Fibroblast of skin of left biceps (primary cell): ENCODE data around the gene KRAS.

Source experiments
- DNase-seq, 2 experiments: peaks; one replicate each; pipeline ENCODE4 v3.0.0-alpha.2; 2013; ENCODE audit warnings: low read depth in 2 of 2

Gene KRAS

DNA sequence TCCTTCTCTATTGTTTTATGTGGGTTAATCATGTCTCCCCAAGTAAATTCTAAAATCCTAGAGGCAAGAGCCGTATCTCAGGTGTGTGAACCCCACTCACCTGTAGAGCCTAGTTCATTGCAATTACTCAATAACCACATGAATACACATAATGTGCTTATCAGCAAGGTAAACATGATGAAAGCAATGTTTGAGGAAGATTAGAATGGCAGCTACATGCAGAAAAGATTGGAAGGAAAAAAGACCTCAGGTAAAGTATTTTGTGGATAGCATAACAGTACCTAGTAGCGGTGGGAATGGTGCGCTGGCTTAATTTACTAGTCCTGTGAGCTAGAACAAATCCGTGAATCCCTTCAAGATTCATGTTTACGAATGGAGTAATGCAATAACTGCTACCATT is 5.3 kb upstream of the KRAS start:
- DNase-seq, result no peak

DNA sequence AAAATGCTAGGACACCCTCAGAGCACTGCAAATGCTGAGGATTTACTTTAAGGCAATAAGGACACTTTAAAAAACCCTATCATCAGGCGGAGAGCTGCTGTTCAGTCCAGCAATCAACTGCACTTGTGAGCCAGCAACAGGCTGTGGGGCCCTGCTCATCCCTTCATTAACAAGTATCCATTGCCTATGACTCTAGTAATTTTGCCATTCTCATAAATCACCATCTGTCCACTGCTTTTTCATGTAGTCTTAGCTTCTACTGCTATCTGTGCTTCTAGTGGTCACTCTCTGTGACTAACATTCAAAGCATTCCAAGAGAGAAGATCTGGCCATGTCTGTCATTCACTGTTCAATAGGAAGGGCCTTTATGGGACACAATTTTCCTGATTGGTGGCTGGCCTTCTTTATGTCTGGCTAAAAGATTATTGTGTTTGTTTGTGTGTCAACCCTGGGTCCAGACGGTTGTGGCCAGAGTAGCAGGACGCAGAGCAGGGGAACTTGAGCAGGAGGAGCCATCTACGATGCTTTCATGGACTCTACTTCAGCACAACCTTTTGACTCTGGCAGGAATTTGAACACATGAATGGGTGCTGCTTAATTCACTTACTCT is 3.6 kb upstream of the KRAS start:
- DNase-seq, result no peak

DNA sequence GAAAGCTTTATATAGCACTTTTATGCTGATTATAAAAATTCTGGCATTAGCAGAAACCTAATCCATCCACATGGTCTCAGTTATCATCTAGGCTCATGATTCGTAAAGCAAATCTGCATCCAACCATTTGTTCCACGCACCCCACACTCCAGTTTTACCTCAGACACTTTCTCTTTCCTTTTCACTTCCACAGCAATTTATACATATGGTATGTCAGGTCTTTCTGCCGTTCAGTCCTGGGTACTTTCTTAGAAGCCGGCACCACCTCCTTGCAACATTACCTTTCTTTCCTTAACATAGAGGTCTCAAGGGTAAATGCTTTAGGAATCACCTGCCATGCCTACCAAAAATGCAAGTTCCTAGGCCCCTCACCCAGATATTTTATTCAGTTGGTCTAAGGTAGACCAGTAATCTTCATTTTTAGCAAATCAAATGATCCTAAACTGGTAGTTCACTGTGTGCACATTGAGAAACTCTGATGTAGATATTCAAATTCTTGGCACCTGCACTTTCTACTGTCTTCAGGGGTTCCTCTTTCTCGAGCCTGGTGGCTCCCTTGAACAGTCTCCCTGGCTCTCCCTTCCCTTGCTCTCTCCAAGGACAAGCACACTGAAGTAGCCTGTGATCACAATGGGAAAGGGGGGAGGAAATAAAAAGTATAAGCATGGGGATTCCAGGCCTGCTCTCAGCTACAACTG is 2.8 kb upstream of the KRAS start:
- DNase-seq, result no peak

DNA sequence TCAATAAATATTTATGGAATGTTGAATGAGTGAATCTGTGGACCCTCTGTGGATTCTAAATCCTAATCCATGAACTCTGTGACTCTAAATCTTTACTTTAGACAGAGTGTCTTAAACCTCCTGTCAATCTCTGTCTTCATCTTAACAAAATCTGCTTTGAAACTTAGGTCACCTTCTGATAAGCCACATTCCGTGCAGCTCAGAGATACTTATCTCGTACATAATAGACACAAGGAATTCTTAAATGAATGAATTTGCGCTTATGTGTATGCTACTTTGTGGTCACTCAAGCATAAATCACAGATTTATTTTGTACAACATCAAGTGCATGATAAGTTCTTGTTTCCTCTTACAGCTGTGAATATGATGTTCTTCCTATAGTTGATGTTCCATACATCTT is 2.2 kb upstream of the KRAS start:
- no peak for DNase-seq

DNA sequence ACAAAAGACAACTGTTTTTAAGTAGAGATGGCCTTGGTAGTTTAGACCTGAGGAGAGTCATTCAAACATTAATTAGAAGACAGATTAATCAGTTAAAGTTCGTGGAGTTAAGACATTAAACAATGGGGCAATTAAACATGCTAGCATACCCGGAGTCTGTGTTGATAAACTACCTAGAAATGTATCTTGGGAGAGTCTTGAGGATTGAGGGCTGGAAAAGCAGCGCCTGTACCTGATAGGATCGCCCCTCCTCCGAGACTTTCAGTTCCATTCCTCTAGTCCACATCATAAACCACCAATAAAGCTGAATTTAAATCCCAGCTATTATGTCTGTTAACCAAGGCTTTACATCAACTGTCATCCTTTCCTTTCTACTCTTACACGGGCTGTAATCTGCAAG is 1.0 kb upstream of the KRAS start:
- no peak for DNase-seq

DNA sequence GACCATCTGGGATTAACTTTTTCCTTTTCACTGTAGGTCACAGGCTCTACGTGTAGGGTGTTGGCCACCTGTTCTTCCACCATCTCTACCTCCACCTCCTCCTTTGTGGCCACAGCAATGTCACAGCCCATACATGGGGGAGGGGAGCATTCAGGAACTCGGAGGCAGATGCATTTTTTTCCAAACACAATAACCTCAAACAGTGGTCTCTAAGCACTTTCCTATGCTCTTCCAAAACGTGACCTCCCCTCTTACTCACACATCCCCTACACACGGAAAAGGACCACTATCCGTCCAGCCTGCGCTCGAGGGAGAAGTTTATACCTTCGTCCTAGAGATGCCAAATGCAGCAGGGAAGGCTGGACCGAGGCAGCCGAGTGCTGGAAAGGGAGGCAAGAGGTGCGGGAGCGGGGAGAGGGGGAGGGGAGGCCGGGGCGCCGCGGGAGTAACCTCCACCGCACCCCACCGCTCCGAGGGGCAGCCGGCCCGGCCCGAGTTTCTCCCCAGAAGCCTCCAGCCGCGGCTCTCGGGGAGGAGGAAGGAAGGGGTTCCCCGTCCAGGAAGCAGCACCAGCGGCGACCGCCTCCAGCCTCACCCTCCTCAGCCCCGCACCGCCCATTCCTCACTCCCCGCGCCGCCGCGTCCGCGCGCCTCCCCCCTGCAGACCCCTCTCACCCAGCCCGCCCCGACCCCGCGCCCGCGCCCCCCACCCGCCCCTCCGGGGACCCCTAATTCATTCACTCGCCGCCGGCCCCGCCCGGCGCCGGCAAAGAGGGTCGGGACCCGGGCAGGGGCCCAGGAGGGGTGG is 594 bp downstream of the KRAS start:
- no peak for DNase-seq

DNA sequence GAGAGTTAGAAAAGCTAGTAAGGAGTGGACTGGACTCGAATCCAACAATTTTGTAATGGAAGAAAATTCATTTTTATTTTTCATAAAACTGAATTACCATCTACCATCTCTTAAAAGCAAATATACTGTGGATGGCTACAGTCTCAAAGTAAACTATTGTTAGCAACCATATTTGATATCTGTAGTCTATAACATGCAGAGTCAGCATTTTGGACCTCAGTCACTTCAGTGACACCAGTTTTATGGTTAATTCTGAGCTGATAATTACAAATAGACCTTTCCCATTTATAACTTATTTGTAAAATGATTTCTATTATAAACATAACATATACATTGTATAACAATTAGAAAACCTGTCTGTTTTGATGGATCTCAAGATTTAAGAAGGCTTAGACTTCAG is 2.0 kb downstream of the KRAS start:
- no peak for DNase-seq

DNA sequence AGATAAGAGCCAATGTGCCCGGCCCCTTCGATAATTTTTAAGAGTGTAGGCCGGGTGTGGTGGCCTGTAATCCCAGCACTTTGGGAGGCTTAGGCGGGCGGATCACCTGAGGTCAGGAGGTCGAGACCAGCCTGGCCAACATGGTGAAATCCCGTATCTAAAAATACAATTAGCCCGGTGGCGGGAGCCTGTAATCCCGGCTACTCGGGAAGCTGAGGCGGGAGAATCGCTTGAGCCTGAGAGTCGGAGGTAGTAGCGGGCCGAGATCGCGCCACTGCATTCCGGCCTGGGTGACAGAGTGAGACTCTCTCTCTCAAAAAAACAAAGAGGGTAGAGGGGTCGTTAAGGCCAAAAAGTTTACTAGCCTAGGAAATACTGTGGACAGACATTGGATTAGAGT is 2.6 kb downstream of the KRAS start:
- no peak for DNase-seq

DNA sequence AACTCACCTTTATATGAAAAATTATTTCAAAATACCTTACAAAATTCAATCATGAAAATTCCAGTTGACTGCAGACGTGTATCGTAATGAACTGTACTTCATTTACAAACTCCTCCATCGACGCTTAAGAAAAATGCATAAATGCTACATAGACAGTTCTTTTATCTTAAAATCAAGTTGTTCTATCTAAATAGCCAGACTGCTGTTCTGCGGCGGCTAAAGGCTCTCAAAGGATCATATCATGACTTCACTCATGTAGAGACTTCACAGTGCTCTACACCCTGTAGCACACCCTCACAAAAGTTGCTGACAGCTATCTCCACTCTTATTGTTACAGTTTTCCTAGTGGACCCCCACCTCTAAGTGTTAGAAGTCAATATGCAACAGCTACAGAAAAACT is 5.2 kb downstream of the KRAS start:
- DNase-seq, result no peak

DNA sequence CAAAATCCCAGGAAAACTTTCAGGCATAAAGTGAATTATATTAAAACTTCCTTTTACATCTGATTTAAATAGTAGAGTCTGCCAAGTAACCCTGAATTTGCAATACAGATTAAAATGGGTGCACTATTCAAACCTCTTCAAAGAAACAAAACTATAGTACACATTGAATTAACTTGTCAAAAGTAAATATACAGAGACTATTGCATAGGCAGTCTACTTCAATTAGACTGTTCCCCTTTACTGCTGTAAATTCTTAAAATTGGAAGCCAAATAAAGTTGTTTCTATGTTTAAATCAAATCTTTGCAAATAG is 7.1 kb downstream of the KRAS start:
- DNase-seq, result no peak

DNA sequence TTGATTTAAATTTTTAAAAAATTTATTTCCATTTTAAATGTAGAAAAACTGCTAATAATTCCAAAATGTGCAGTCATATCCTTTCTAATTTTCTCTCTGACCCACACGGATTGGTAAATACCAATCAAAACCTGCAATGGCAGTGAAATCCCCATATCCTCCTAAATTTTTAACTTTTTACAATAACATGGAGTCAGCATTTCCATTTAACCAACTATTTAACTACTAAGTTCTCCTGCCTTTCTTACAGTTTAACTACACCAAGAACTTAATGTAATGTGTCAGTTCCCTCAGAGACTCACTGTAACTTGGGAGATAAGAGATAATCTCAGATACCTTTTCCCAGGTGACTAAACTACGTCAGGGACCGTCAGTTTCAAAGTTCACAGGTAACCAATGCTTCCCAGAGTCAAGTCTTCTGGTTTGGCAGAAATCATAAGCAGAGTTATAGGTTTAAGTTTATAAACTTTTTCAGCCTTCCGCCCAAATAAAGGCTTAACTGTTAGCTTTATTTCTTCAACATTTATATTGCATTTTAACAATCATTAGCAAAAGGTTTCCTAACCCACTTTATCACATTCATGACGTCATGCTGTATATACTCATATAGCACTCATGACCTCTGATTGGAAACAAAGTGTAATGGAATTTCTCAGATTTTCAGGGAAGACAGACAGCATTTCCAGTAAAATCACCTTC is 7.6 kb downstream of the KRAS start:
- no peak for DNase-seq

DNA sequence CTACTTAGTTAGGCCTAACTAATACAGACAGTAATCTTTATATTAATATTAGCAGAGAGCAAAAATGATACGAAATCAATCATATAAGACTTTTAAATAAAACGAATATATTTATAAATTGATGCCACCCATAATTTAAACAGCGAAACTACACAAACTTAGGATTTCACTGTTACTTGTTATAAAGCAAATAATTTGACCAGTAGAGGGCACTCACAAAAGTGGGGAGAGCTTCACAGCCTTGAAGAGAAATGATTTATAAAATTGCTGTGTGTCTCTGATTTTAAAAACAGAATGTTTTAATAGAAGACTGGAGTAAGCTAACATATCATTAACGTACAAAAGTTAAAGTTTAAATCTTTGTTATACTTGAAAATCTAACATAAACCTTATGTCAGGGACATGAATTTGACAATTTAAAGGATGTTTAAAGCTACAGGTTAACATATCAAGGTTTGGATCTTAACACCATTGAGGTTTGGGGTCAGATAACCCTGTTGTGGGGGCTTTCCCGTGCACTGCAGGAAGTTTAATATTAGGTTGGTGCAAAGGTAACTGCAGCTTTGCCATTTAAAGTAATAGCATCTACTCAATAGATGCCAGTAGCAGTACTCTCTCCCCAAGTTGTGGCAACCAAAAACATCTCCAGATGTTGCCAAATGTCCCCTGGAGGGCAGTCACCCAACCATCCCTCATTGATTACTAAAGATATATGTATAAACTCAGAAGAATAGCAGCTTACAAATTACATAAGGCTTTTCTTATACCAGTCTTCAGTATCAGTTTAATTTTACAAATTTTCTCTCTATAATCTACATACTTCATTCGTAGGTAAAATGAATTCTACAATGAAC is 9.3 kb downstream of the KRAS start:
- peak; percentile 13 to 29 for DNase-seq

DNA sequence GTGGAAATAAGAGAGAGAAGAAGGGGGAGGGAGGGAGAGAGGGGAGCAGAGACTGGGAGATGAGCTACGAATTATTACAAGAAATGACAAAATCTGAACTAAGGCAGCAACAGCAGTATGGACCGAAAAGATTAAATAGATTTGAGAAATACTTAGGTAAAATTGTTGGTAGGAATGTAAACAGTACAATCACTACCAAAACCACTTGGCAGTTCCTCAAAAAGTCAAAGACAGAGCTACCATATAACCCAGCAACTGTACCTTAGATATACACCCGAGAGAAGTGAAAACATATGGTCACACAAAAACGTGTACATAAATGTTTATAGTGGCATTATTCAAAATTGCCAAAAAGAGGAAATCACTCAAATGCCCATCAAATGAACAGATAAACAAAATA is 14.1 kb downstream of the KRAS start:
- no peak for DNase-seq

DNA sequence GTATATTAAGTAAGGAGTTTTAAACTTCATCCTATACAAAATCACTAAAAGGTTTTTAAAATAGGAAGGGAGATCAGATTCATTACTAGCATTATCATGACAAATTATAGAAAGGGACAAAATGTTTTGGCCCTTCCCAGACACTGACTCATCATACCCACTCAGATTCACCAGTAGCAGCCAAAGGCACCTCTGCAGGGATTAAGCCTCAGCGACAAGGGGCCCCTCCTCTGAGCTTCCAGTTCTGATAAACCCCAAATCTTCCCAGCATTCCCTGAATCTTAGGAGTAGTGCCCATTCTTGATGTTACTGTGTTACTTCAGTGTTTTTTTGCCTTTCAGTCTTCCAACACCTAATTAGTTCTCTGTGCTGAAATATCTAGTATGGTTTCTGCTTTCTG is 14.5 kb downstream of the KRAS start:
- DNase-seq, result no peak

DNA sequence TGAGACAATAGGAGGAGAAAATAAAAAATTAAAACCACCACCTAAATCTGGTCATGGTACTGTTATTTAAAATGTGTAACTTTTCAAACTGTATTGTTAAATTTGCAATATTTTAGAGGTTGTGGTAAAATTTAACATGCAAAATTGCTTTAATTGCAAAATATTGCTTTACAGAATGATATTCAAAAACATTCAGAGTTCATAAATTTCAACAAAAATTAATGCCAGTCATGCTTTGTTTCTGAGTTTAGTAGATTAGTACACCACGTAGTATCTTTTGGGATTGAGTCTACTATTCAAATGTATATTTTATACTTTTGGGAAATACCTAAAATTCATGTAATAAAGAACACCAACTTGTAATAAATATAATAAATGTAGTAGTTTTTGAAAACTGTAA is 37.4 kb downstream of the KRAS start:
- DNase-seq, result no peak

DNA sequence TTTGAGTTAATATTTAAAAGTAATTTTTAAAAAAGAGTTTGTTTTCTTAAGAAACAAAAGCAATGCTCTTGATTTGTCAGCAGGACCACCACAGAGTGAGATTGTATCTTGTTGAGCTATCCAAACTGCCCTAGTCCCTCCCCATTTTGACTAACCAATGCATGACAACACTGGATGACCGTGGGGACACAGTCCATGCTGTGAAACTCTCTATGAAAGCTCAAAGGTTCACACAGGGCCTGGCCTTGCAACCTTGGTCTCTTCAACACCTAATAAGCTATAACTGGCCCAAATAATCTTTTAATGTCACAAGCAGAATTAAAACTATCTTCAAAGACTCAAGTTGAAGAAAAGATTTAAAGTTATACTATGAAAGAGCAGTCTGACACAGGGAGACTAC is 42.2 kb downstream of the KRAS start:
- no peak for DNase-seq

DNA sequence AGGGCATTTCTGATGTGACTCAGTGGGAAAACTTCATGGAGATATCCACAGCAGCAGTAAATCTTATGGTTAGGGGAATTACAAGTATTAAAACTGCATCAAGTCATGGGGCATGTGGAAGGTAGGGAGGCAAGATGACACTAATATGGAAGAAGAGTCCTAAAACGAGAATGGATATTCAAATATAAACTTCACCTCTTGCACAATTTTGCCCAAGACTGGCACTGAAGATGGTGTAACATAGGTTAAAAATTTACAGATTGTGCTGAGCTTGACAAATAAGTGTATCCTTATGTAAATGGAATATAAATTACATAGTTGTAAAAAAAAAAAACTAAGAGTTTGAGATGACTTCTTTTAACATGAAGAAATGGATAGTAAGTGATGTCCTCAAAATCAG is 42.9 kb downstream of the KRAS start:
- DNase-seq, result no peak

DNA sequence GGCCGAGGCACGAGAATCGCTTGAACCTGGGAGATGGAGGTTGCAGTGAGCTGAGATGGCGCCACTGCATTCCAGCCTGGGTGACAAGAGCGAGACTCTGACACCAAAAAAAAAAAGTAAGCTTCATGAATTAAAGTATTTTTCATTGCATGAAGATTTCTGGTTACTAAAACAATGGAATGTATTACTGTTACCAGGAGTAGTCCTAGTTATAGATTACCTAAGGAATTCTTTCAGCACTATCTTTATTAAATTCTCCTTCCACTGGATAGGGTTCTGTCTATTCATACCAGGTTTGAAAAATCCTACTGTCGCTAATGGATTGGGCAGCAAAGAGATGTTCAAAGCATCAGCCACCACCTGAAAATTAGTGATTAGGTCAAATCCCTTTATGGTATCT is 43.3 kb downstream of the KRAS start:
- no peak for DNase-seq

DNA sequence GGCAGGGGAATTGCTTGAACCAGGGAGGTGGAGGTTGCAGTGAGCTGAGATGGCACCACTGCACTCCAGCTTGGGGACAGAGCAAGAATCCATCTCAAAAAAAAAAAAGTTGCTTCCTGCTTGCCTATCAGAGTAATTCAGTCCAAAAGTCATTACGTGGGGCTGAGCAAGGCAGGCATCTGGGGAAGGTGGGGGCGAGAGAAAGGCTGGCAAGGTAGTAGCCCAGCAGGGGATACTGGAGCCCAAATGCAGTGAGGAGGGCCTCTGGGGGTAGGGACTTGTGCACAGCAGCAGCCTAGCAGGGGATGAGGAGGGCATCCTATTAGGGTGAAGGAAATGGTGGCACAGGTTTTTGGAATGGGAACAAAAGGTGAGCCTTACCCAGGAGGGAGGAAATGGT is 48.6 kb downstream of the KRAS start:
- DNase-seq, result no peak

DNA sequence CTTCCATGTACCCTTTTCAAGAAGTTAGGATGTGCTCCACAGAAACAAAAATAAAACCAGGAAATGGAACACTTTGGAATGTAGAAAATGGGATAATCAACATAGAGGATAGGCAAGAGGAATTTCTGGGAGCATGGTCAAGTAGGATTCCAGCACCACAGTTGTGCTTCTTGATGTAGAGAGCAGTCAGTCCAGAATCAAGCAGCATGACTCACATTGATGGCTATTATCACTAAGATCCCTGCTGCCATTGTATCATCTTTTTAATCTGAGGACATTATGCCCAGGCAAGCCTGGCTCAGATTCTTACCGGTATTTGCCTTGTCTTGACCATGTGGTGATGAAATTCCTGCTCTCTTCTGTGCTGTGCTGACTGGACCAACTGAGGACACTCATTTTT is 50.0 kb downstream of the KRAS start:
- DNase-seq, result peak; percentile 26 to 36

DNA sequence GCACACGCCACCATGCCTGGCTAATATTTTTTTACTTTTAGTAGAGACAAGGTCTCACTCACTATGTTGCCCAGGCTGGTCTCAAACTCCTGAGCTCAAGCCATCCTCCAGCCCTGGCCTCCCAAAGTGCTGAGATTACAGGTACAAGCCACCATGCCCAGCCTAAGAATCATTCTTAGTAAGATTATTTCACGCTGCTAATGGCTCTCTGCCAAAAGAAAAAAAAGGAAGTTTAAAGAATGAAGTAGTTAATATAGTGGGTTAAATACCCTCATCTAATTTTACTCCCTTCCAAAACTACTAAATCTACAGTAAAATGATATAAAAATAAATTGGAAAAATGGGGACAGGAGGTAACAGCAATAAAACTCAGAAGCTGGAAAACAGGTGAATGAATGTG is 53.1 kb downstream of the KRAS start:
- no peak for DNase-seq
